LNCAP (cell line): ENCODE results near the gene NRCAM.

Source experiments
- CTCF ChIP-seq: fragments of 450-650 bp; IDR thresholded peaks from 2 replicates; pipeline ENCODE4 v1.5.1; 2017; ENCODE audit warnings: mild to moderate bottlenecking

NRCAM gene

GRCh38 chr7:108204281-108204796, 251.9 kb downstream of the NRCAM start:
- no peak for TF ChIP-seq CTCF

GRCh38 chr7:108203537-108203936, 252.7 kb downstream of the NRCAM start:
- TF ChIP-seq CTCF, result no peak

GRCh38 chr7:108202743-108203142, 253.5 kb downstream of the NRCAM start:
- TF ChIP-seq CTCF, result no peak

- TF ChIP-seq CTCF, result no peak
Measured at GRCh38 chr7:108201766-108202165, 254.5 kb downstream of the NRCAM start.

GRCh38 chr7:108200326-108200725, 255.9 kb downstream of the NRCAM start:
- no peak for TF ChIP-seq CTCF

- TF ChIP-seq CTCF, result no peak
Measured at GRCh38 chr7:108197371-108198091, 258.7 kb downstream of the NRCAM start.

GRCh38 chr7:108196004-108196403, 260.2 kb downstream of the NRCAM start:
- no peak for TF ChIP-seq CTCF
